Skin of body (tissue), 2 donors: ENCODE results near the gene B2M. TPM values are rescaled to one million over a fixed set of nuclear protein-coding genes. Genes with fewer than 3 reads are reported as not detected.
"Not testable (repeated sequence)": the region's sequence is repeated elsewhere in the genome, so short reads cannot be mapped to it uniquely, and the experiment has no call there.

Source experiments
- DNase-seq: peaks from one replicate; lab custom pipeline; 2025; lab: John Stamatoyannopoulos, UW
- total RNA-seq: library from RNA; depleted of rRNA; stranded (reverse); fragments of >200 nt; gene quantifications from one replicate; pipeline ENCODE4 v1.2.3, GENCODE V29; 2014

The B2M gene
- total RNA-seq, 1 donor from 2014 or later: 1,215 TPM

DNA sequence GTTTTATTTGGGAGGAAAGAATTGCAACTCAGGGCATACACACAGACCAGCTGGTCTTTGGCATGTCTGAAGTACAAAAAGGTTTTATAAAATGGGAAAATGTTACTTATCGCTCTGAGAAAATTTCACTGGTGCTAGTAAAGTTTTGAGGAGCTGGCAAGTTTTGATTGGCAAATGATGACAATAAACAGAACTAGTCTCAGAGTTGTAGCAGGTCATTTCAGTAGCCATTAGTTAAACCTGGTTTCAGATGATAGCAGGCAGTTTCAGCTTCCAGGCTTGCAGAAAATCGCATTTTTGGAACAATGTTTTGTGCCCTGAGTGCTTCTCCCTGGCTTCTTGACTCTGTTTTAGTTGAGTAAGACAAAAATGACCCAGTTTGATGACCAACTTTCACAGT, 10.7 kb downstream of the B2M start:
- DNase-seq: no peak

DNA sequence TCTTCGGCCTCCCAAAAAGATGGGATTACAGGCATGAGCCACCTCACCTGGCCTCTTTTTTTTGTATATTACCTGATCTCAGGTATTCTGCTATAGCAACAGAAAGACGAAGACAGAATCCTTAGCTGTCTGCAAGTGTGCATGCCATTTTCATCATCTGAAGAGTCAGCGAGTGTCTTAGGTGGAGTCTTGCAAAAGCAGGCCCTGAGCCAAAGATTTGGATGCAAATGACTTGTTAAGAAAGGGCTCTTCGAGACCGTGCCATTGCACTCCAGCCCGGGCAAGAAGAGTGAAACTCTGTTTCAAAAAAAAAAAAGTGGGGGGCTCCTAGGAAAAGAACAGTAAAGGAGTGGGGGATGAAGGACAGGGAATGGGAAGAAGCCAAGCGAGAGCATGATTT, 14.8 kb downstream of the B2M start:
- DNase-seq: no peak

DNA sequence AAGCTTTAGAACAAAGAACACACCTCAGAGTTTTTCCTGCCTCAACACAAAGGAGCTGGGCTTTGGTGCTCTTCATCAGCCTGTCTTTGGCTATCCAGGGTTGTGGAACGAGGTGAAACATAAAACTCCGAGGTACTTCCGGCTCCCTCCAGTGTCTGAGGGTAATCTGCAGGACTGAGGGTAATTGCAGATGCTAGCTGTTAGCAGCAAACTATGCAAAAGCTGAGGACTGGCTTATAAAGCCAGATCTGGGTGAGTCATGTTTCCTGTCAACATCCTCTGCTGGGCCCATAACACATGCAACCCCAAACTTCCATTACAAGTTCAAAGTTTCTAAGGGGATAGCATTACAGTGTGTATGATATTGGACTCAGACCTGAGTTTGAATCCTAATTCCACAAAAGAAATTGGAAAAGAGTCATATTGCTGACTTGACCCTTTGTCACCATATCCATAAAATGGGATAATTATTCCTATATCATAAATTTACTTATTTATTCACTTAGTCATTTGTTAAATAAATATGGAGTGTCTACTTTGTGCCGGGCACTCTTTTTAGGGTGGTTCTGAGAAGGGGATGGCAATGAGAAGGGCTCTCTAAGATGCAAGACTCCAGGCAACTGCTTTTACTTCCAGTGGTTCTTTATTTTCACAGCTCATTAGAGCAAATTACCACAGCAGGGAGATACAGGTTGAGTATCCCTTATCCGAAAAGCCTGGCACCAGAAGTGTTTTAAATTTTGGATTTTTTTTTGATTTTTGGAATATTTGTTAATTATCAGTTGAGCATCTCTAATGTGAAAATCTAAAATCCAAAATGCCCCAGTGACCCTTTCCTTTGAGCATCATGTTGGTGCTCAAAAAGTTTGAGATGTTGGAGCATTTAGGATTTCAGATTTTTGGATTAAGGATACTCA, 15.5 kb downstream of the B2M start:
- DNase-seq: peak; percentile 58

DNA sequence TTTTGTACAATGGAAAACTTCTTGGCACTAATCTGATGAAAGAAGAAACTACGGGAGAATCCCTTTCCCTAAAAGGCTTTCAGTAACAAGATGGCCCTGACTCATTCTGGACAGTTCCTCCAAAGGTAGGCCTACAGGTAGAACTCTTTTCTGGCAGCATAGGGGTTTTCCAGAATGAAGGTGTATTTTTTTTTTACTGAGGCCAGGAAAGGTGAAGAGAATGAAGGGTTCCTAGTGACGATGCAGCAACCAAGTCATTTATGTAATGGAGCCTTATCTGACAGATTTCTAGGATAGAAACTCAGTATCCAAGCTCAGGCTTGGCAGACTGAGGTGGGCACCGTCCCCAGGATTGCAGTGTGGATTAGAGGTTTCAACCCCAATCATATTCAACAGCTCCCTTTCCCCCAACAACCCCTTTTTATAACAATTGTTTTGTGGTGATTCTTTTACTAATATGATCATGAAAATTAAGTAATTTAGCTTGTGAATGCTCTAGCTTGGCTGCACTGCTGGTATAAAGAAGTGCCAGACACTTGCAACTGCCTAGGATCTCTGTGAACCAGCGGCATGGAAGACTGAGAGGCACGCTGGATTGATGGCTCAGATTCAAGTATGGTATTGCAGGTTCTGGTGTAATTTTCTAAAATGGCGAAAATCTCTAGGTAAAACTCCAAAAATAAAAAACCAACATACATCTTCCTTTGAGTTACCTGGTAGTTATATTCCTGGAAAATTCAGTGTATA, 16.3 kb downstream of the B2M start:
- DNase-seq: no peak

DNA sequence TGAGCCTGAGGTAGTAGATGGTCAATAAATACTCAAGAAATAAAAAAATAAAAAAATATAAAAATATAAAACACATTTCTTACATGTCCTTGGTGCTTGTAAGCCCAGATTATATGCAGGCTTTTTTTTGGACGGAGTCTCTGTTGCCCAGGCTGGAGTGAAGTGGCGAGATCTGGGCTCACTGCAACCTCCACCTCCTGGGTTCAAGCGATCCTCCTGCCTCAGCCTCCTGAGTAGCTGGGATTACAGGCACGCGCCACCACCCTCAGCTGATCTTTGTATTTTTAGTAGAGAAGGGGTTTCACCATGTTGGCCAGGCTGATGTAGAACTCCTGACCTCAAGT, 16.9 kb downstream of the B2M start:
- not testable (repeated sequence) for DNase-seq

DNA sequence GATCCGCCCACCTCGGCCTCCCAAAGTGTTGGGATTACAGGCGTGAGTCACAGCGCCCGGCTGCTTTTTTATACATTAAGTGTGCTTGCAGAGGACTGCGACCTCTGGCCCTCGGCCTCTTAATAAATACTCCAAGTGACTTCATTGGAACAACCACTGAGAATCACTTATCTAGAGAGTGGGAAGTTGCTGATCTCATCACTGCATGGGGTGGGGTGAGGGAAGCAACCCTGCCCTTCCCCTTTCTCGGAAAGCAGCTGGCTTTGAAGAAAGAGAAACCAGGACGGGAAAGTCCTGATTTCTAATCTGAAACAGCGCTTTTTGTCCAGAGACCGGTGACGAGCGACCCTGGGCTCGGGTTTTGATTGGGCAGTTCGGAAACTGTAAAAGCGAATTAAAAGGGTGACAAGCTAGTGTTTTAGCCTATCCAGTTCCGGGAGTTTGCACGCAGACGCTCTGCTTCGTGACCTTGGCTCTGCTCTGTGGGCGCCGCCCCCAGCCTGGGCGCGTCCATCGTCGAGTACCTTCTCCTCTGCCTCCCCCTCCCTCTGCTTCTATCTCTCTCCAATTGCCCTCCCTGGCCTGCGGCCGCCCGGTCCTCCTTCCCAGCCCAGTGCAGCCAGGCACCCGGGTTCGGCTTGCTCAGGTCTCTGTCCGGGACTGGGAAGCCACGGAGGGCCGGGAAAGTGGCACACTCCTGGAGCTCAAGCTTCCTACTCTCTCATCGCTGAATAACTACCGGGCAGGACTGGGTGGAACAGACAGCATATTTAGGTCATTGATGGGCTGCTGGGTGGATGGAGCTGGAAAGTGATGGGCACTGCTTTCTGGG, 17.5 kb downstream of the B2M start:
- DNase-seq: peak; percentile 99

DNA sequence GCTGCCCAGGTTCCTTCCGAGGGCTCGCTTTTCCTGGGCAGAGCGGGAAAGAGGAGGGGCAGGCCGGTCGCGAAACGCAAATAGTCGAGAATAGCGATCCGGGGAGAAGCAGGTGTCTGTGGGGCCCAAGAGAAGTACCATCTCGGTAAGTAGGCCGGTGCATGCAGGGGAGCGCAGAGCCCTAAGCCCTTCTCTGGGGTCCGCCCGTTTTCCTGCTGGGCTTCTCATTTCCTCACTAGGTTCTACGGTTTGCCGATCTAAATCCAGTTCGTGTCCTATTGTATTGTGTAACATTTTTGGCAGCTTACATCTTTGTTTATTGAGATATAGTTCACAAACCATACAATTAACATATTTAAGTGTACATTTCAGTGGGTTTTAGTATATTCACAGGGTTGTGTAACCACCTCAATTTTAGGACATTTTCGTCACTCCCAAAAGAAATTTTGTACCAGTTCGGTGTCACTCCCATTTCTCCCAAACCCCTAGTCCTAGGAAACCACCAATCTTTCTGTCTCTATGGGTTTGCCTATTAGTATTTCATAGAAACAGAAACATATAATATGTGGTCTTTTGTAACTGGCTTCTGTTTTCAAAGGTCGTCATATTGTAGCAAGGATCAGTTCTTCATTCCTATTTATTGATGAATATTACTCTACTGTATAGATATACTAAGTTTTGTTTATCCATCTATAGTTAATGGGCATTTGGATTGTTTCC, 18.3 kb downstream of the B2M start:
- no peak for DNase-seq

DNA sequence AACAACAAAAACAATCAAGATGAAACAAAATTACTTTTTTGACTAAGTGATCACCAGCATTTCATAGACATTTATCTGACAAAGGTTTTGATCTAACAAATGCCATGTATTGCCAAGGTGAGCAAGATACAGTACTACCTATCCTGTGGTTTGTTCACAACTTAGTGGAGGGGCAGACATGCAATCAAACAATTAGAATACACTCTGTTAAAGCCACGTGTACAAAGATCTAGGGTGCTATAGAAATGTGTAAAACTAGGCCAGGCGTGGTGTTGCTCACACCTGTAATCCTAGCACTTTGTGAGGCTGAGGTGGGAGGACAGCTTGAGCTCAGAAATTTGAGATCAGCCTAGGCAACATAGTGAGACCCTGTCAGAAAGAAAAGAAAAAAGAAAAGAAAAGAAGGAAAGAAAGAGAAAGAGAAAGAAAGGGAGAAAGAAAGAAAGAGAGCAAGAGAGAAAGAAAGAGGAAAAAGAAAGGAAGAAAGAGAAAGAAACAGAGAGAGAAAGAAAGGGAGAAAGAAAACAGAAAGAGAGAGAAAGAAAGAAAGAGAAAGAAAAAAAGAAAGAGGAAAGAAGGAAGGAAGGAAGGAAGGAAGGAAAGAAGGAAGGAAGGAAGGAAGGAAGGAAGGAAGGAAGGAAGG, 23.6 kb downstream of the B2M start:
- DNase-seq: no peak

DNA sequence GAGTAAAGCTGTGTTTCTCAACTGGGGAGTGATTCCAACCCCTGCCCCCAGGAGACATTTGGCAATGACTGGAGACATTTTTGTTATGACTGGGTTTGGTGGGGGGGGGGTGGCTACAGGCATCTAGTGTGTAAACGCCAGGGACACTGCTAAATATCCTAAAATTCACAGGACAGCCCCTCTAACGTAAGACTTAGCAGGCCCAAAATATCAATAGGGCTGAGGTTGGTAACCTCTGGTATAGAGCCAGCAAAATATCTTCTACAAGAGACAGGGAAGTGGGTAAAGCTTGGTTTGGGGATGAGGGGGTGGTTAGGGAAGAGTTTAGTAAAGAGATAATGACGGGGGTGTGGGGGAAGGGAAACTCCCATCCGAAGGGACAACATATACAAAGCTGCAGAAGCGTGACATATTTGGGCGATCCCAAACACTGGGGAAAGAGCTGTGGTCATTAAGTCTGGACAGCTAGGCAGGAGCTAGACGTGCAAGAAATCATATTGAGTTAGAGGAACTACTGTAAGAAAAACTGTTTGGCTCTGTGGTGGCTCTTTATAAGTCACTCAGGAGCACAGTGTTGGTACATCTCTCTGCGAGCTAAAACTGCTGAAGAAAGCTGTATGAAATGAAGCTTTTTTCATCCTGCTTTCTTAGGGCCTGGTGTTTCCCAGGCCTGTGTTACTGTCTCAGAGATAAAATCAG, 24.3 kb downstream of the B2M start:
- DNase-seq: no peak

DNA sequence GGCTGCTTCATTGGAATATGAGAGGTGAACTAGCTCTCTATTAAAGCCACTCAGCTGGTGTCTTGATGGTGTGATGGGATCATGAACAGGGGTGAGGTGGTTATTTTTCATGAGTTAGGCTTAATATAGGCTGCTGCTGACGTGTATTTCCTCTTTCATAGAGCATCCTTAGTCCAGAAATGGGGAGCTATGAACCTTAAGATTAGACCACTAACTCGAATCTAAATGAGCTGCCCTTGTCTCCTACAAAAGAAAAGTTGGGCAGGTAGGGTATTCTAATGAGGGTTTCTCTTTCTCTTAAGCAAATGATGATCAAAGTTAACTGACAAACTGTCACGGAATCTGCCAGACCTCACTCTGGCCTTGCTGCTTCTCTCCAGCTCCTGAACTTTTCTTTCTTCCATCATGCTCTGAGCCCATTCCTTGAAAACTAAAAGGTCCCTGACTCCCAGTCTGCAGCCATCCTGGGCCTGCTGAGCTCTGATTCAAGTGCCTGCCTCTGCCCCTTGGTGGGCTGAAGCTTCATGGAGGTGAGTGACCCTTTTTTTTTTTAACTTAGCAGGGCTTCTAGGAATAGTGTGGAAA, 25.0 kb downstream of the B2M start, which contains the start of gene TRIM69:
TRIM69 (plus strand) TSS at position 348 of the 585 bp plus-strand sequence; CDS start at position 525, 177 bp downstream.
- no peak for DNase-seq

DNA sequence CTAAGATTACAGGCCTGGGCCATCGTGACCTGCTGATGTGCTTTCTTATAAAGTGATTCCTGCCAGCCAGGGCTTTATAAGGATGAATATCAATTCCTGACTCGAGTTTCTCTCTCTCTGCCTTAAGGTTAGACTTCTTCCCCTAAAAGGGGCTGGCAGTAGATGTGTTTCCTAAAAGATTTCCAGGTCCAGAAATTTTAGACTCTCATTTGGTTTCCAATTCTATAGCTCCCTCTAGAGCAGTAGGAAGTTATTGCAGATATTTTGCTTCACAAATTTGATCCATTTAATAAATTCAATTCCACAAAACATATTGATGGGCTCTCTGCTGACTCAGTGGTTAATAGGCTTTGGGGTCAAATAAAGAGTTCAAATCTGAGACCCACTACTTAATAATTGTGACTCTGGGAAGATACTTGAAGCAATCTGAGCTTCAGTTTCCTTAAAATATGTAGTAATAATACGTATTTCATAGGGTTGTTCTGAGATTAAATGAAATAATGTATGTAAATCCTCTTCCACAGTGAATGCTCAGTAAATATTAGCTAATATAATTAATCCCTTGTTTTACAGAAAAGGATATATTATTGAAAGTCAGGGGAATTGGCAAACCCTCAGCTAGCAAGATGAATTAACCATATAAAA, 27.1 kb downstream of the B2M start:
- peak; percentile 33 for DNase-seq

DNA sequence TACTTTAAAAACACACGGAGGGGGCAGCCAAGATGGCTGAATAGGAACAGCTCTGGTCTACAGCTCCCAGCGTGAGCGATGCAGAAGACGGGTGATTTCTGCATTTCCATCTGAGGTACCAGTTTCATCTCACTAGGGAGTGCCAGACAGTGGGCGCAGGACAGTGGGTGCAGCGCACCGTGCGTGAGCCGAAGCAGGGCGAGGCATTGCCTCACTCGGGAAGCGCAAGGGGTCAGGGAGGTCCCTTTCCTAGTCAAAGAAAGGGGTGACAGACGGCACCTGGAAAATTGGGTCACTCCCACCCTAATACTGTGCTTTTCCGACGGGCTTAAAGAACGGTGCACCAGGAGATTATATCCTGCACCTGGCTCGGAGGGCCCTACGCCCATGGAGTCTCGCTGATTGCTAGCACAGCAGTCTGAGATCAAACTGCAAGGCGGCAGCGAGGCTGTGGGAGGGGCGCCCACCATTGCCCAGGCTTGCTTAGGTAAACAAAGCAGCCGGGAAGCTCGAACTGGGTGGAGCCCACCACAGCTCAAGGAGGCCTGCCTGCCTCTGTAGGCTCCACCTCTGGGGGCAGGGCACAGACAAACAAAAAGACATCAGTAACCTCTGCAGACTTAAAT, 28.0 kb downstream of the B2M start:
- DNase-seq: not testable (repeated sequence)

DNA sequence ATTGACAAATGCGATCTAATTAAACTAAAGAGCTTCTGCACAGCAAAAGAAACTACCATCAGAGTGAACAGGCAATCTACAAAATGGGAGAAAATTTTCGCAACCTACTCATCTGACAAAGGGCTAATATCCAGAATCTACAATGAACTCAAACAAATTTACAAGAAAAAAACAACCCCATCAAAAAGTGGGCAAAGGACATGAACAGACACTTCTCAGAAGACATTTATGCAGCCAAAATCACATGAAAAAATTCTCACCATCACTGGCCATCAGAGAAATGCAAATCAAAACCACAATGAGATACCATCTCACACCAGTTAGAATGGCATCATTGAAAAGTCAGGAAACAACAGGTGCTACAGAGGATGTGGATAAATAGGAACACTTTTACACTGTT, 32.1 kb downstream of the B2M start:
- DNase-seq: not testable (repeated sequence)

DNA sequence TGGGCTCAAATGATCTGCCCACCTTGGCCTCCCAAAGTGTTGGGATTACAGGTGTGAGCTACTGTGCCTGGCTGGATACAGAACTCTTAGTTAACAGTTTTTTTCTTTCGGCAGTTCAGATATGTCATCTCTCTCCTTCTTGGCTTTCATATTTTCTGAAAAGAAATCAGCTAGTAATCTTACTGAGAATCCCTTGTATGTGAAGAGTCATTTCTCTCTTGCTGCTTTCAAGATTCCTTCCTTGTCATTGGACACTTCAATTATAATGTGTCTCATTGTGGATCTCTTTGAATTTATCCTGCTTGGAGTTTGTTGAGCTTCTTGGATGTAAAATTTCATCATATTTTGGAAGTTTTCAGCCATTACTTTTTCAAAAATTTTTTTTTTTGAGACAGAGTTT, 42.0 kb downstream of the B2M start:
- no peak for DNase-seq

DNA sequence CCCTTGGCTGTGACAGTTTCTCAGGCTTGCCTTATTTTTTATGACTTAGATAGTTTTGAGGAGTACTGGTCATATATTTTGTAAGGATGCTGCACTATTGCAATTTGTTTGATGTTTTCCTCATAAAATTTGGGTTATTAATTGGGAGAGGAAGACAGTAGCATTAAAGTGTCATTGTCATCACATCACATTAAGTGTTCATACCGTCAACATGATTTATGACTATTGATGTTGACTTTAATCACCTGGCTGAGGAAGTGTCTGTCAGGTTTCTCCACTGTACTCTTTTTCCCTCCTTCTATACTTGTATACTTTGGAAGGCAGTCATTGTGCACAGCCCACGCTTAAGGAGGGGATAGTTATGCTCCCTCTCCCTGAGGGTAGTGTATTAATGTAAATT, 51.9 kb downstream of the B2M start:
- no peak for DNase-seq

DNA sequence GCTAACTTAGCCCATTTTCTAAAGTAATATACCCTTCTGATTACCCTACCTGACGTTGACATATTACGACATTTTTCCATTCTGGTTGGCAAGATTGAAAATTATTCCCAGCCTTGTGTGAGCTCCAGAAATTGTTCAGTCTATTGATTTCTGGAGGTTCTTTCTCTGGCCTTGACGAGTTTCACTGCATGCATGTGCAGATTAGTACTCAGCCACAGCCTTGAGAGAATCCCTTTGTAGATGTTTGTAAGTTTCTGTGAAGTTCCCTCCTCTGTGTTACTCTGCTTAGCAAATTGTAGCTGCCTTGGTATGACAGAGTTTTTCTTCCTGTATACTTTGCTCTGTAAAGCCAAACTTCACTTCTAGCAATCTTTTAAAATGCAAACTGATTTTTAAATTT, 52.5 kb downstream of the B2M start:
- DNase-seq: no peak

DNA sequence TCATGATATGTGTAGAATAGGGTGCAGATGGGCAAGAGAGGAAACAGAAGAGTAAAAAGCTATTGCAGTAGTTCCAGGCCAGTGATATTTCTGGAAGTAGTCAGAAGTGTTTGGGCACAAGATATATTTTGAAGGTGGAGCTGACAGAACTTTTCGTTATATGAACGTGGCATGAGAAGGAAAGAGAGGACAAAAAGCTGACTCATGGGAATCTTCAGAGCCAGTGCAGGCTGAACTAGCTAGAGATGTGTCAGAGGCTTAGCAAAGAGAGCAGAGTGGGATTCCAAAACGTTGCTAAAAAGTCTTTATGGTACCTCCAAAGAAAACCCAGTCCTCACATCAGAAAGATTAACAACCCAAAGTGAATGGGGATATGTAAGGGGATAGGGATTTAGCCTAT, 53.7 kb downstream of the B2M start:
- no peak for DNase-seq
